ENCODE data around the gene SDK1.

SDK1 gene

DNA sequence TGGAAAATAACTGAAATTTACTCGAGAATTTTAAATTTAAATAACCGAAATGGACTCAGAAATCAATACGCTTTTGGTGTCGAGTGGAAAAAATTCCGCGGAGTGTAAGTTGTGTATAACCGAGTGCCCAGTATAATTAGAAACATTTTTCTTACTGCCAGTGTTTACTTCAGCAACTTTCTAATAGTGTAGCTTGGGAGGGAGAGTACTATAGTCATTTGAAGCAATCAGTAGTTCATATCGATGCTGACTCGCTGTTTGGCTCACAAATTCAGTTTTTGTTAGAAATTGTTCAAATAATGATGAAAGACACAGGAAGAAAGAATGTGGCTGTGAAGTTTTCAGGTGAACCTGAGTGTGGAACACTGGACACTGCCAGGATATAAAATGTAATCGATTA is 722.5 kb downstream of the SDK1 start:
- TF ChIP-seq, protein P1, sequence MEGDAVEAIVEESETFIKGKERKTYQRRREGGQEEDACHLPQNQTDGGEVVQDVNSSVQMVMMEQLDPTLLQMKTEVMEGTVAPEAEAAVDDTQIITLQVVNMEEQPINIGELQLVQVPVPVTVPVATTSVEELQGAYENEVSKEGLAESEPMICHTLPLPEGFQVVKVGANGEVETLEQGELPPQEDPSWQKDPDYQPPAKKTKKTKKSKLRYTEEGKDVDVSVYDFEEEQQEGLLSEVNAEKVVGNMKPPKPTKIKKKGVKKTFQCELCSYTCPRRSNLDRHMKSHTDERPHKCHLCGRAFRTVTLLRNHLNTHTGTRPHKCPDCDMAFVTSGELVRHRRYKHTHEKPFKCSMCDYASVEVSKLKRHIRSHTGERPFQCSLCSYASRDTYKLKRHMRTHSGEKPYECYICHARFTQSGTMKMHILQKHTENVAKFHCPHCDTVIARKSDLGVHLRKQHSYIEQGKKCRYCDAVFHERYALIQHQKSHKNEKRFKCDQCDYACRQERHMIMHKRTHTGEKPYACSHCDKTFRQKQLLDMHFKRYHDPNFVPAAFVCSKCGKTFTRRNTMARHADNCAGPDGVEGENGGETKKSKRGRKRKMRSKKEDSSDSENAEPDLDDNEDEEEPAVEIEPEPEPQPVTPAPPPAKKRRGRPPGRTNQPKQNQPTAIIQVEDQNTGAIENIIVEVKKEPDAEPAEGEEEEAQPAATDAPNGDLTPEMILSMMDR (IDR thresholded peaks at IDR 0.05; ENCODE audit: extremely low read depth, insufficient read depth, missing control alignments), result no peak
- no peak for DNase-seq (ENCODE audit: low spot score)
- in situ Hi-C loops (cut with MboI; ENCODE audit: low pct_unique_long_range_greater_than_20kb, low sequenced_read_pairs, unreplicated experiment), result no loop called here

DNA sequence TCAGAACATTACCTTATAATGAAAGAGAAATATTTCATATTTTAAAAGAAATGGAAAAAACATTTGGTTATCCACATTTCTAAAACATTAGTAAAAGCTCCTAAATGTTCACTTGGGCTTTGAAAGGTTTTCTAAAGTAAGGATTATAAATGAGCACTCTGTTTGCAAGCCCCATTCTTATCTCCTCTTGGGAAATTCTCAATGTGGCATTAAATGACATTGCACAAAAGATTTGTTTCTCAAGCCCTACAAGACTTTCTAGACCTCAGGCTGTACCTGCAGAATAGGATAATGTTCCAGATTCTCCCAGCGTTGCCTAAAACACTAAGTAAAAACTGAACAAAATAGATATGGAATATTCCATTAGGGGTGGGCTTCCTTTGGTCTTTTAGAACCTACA is 723.1 kb downstream of the SDK1 start:
- no peak for DNase-seq (ENCODE audit: low spot score)
- in situ Hi-C loops (cut with MboI; ENCODE audit: low pct_unique_long_range_greater_than_20kb, low sequenced_read_pairs, unreplicated experiment), result no loop called here
- TF ChIP-seq, protein P1 (IDR thresholded peaks at IDR 0.05; ENCODE audit: extremely low read depth, insufficient read depth, missing control alignments), result no peak

DNA sequence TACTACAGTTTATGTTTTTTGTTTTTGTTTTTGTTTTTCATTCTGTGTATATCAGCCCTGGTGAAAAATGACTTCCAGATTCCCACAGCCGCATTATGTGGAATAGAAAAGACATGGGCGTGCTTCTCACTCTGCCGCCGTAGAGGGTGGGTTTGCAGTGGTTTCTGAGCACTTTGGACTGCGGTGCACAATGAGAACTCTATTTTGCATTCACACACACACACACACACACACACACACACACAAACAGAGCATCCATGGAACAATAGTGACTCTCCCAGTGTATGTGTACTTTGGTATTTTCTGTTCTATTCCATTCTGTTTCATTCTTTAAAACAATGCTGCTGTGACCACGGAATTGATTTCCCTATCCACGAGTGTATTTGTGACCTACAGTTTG is 723.8 kb downstream of the SDK1 start:
- in situ Hi-C loops (cut with MboI; ENCODE audit: low pct_unique_long_range_greater_than_20kb, low sequenced_read_pairs, unreplicated experiment), result no loop called here
- no peak for DNase-seq (ENCODE audit: low spot score)
- TF ChIP-seq, protein P1 (IDR thresholded peaks at IDR 0.05; ENCODE audit: extremely low read depth, insufficient read depth, missing control alignments), result no peak

DNA sequence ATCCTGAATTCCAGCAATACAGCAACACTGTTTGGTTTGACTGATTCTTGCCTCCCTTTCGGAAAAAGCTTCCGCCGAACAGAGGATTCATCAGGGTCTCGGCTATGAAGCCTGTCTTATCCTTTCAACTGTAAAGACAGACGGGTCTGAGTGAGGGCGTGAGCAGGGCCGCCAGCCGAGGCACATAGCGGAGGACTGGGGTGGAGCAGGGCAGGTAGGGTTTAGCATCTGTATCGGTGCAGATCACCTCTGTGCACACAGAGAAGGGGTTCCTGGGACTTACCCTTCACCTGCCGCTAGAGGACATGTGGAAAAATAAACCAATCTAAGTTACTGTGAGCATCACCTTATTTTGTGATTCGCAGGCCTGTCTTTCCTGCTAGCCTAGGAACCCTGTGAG is 724.2 kb downstream of the SDK1 start:
- TF ChIP-seq, protein P1 (IDR thresholded peaks at IDR 0.05; ENCODE audit: extremely low read depth, insufficient read depth, missing control alignments), result no peak
- no peak for DNase-seq (ENCODE audit: low spot score)
- in situ Hi-C loops (cut with MboI; ENCODE audit: low pct_unique_long_range_greater_than_20kb, low sequenced_read_pairs, unreplicated experiment), result no loop called here

DNA sequence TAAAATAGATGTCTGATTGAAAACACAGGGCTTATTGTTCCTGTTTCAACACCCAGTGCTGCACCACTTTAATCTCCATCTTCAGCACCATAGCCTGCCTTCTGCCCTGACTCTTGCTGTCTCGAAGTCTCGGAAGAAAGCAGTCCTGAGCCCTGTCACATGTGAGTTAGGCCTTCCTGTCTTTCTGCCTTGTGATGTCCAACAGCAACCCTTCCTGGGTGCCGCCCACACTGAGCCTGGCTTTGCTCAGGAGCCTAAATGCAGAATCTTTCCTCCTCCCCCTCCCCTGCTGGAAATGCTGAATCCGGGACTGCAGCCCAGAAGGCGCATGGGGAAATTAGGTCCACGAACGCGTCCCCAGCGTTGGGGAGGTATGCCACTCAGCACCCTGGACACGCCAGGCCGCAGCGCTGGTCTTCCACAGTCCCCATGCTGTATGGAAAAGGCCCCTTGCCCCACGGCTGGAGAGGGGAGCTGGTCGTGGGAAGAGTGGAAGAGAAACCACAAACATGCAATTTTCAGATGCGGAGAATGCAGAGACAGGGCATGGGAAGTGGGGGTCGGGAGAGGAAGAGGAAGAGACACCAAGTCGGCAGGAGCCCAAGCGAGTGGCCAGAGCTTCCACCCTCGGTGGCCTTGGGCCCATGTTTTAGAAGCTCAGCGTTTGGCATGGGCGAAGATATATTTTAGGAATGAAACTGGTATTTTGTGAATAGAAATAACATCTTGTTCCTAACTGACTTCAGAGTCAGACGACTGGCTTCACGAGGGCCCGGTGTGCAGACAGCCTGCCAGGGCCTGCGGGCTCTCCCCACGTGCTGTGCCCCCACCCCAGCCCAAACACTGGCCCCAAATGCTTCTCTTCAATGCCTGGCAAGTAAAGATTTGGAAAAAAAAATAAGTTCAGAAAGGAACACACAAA is 724.9 kb downstream of the SDK1 start:
- in situ Hi-C loops (cut with MboI; ENCODE audit: low pct_unique_long_range_greater_than_20kb, low sequenced_read_pairs, unreplicated experiment), result no loop called here
- TF ChIP-seq, protein P1 (IDR thresholded peaks at IDR 0.05; ENCODE audit: extremely low read depth, insufficient read depth, missing control alignments), result no peak
- DNase-seq (ENCODE audit: low spot score), result no peak

DNA sequence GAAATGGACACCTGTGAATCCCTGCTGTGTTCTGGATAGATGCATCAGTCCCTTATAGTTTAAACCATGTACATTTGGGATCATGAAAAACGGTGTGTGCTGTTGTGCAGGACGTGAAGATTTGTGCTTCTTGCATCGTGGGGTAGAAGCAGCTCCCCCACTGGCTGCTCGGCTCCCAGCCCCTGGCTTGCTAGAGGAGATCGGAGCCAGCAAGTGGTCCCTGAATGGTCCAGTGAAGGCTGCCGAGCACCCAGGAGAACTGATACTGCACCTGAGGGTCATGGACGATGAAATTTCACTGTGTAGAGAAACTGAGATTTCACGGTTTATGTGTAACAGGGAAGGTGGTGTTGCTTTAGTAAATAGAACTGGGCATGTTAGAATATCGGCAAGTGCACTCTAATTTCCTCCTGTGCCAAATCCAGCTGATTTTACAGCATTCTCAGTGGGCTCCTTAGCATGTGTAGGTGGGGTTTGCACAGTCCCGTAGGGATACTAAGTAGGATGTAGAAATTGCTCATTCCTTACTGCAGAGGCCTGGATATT is 726.0 kb downstream of the SDK1 start:
- TF ChIP-seq, protein P1 (IDR thresholded peaks at IDR 0.05; ENCODE audit: extremely low read depth, insufficient read depth, missing control alignments), result no peak
- in situ Hi-C loops (cut with MboI; ENCODE audit: low pct_unique_long_range_greater_than_20kb, low sequenced_read_pairs, unreplicated experiment), result no loop called here
- no peak for DNase-seq (ENCODE audit: low spot score)
